Ascending aorta (tissue), 2 donors: ENCODE results near the gene MINDY4. TPM values are rescaled to one million over a fixed set of nuclear protein-coding genes. Genes with fewer than 3 reads are reported as not detected.

ENCODE experiments used
- DNase-seq, 2 donors: peaks; one replicate each; pipeline ENCODE4 v3.0.0-alpha.2; 2019; ENCODE audit warnings: low spot score in 2 of 2
- H3K27ac ChIP-seq, 2 donors: fragments of 200-600 bp; sonication (generic); one replicate each; pipeline ENCODE4 v1.5.1; 2016 to 2017; ENCODE audit warnings: mild to moderate bottlenecking in 1 of 2
- H3K27me3 ChIP-seq: fragments of 200-600 bp; sonication (generic); one replicate; pipeline ENCODE4 v1.5.1; 2017
- H3K36me3 ChIP-seq, 2 donors: fragments of 200-600 bp; sonication (generic); one replicate each; pipeline ENCODE4 v1.5.1; 2016
- H3K4me1 ChIP-seq, 2 donors: fragments of 200-600 bp; sonication (generic); one replicate each; pipeline ENCODE4 v1.5.1; 2016 to 2017; ENCODE audit warnings: mild to moderate bottlenecking in 1 of 2
- H3K4me3 ChIP-seq, 2 donors: fragments of 200-600 bp; sonication (generic); one replicate each; pipeline ENCODE4 v1.5.1; 2016 to 2017; ENCODE audit warnings: mild to moderate bottlenecking in 1 of 2
- H3K9me3 ChIP-seq, 2 donors: fragments of 200-600 bp; sonication (generic); one replicate each; pipeline ENCODE4 v1.5.1; 2016
- intact Hi-C: fragments of 100-400 bp; cut with DNase I; formaldehyde crosslinking; loops from one replicate; pipeline ENCODE4 v1.15.1; 2023
- total RNA-seq: library from RNA; depleted of rRNA; stranded (reverse); fragments of >200 nt; gene quantifications from one replicate; pipeline ENCODE4 v1.1.0, GENCODE V29; 2016
- TF ChIP-seq, protein P1 (sequence below), 3 experiments: fragments of 200-600 bp in 2 of 3; fragments of 450-650 bp in 1 of 3; sonication (generic) in 2 of 3; IDR thresholded peaks; one replicate each; pipeline ENCODE4 v1.5.1; 2016 to 2019; ENCODE audit warnings: antibody characterized with exemption in 3 of 3, mild to moderate bottlenecking in 1 of 3, moderate library complexity in 1 of 3

MINDY4 gene
- total RNA-seq, 1 donor from 2014 or later = 6.0 TPM

DNA sequence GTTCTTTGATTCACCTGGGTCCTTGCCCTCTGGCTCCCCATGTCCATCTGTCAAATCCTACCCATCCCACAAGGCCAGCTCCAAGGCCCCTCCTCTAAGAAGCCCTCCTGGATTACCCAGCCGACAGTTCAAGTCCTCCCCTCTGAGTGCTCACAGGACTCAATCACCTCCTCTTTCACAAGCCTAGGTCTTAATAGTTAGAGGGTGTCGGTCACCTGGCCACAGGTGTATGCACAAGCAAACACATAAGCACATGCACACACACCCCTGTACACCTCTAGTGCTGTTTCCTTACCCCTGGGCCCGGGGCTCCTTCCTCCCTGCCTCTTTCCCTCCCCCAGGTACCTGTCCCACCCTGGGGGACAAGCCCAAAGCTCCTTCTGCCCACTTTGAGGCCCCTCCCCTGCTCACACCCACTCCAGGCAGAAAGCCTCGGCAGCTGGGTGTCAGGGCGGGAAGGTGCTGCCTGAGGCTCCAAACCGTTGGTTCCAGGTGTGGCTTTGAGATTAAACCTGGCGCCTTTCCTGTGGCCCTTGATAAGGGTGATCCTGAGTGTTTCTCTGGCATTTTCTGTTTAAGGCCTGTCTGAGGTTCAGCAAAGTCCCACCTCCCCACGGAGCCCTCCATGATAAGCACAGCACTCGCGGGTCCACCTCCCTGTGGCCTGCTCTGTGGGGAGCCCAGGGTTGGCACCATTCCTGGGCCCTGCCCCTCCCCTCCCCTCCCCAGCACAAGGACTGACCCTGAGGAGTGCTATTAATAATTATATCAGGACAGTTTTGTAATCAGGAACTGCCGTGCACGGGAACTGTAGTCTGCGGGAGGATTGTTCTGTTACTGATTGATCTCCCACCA, 125.8 kb downstream of the MINDY4 start:
- no peaks in the 10 kb centered on the region for H3K36me3 ChIP-seq
- H3K27me3 ChIP-seq = no peaks in the 10 kb centered on the region
- H3K4me3 ChIP-seq = no peak overlapping the region
- H3K4me1 ChIP-seq = peaks cover 19 to 33% of the 10 kb centered on the region in 2 donors
- TF ChIP-seq, protein P1, sequence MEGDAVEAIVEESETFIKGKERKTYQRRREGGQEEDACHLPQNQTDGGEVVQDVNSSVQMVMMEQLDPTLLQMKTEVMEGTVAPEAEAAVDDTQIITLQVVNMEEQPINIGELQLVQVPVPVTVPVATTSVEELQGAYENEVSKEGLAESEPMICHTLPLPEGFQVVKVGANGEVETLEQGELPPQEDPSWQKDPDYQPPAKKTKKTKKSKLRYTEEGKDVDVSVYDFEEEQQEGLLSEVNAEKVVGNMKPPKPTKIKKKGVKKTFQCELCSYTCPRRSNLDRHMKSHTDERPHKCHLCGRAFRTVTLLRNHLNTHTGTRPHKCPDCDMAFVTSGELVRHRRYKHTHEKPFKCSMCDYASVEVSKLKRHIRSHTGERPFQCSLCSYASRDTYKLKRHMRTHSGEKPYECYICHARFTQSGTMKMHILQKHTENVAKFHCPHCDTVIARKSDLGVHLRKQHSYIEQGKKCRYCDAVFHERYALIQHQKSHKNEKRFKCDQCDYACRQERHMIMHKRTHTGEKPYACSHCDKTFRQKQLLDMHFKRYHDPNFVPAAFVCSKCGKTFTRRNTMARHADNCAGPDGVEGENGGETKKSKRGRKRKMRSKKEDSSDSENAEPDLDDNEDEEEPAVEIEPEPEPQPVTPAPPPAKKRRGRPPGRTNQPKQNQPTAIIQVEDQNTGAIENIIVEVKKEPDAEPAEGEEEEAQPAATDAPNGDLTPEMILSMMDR (IDR thresholded peaks at IDR 0.05) = no peak
- no peak for DNase-seq
- H3K9me3 ChIP-seq = no peaks in the 10 kb centered on the region
- intact Hi-C loops = no loop called here
- peak overlapping the region; percentile 52 to 72 for H3K27ac ChIP-seq

DNA sequence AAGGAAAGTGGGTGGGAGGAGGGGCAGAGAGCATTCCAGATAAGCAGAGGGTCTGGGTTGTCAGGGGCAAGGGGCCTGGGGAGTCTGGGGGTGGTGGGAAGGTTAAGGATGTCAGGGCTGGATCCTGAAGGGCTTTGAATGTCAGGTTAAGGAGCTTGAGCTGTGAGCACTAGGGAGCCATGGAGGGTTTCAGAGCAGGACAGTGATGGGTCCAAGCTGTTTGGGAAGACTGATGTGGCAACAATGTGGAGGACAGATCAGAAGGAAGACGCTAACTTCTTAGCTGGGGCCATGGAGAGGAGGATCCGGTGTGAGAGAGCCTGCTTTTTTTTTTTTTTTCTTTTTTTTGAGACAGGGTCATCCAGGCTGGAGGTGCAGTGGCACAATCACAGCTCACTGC, 126.6 kb downstream of the MINDY4 start:
- Histone ChIP-seq H3K4me1 (peaks cover 19 to 33% of the 10 kb centered on the region in 2 donors), H3K27ac (peak overlapping the region; percentile 52 to 72), H3K27me3 (no peaks in the 10 kb centered on the region), H3K36me3 (no peaks in the 10 kb centered on the region), H3K4me3 (no peak overlapping the region), H3K9me3 (no peaks in the 10 kb centered on the region)
- intact Hi-C loops = no loop called here
- TF ChIP-seq, protein P1 (IDR thresholded peaks at IDR 0.05) = no peak
- DNase-seq = no peak

GRCh38 chr7:30898411-30898810, 127.2 kb downstream of the MINDY4 start:
- no peaks in the 10 kb centered on the region for H3K27me3 ChIP-seq
- intact Hi-C loops = no loop called here
- H3K4me3 ChIP-seq = no peak overlapping the region
- DNase-seq = no peak
- TF ChIP-seq, protein P1 (IDR thresholded peaks at IDR 0.05) = no peak
- no peak overlapping the region for H3K27ac ChIP-seq
- H3K36me3 ChIP-seq = no peaks in the 10 kb centered on the region
- no peaks in the 10 kb centered on the region for H3K9me3 ChIP-seq
- peaks cover 14 to 27% of the 10 kb centered on the region in 2 donors for H3K4me1 ChIP-seq

GRCh38 chr7:30899066-30899465, 127.8 kb downstream of the MINDY4 start:
- DNase-seq = no peak
- Histone ChIP-seq H3K9me3 (no peaks in the 10 kb centered on the region), H3K27ac (peak overlapping the region; percentile 75 to 79), H3K27me3 (no peaks in the 10 kb centered on the region), H3K4me3 (no peak overlapping the region), H3K4me1 (peaks cover 8 to 21% of the 10 kb centered on the region in 2 donors), H3K36me3 (no peaks in the 10 kb centered on the region)
- intact Hi-C loops = no loop called here
- TF ChIP-seq, protein P1 (IDR thresholded peaks at IDR 0.05) = no peak

- H3K27ac ChIP-seq = peak overlapping the region; percentile 75 to 79
- intact Hi-C loops = no loop called here
- TF ChIP-seq, protein P1 (IDR thresholded peaks at IDR 0.05) = no peak
- no peaks in the 10 kb centered on the region for H3K27me3 ChIP-seq
- no peak for DNase-seq
- peaks cover 7 to 15% of the 10 kb centered on the region in 2 donors for H3K4me1 ChIP-seq
- H3K4me3 ChIP-seq = no peak overlapping the region
- no peaks in the 10 kb centered on the region for H3K9me3 ChIP-seq
- H3K36me3 ChIP-seq = no peaks in the 10 kb centered on the region
These were observed 128.4 kb downstream of the MINDY4 start for GRCh38 chr7:30899630-30900029.
